Progenitor cell of endocrine pancreas (in vitro differentiated cells): Measurements from ENCODE around the gene AXIN1. TPM values are rescaled to one million over a fixed set of nuclear protein-coding genes. Genes with fewer than 3 reads are reported as not detected.
"Not testable (repeated sequence)": the region's sequence is repeated elsewhere in the genome, so short reads cannot be mapped to it uniquely, and the experiment has no call there.

Experiments used
- DNase-seq: peaks from one replicate; pipeline ENCODE4 v3.0.0; 2021; ENCODE audit warnings: low spot score; ENCODE audit not compliant: unreplicated experiment
- H3K27ac Mint-ChIP-seq: 2 replicates; pipeline ENCODE4 v1.8.0; 2021; ENCODE audit warnings: mild to moderate bottlenecking, moderate library complexity, mixed read lengths
- H3K27me3 Mint-ChIP-seq: 2 replicates; pipeline ENCODE4 v1.8.0; 2021; ENCODE audit warnings: mixed read lengths
- H3K36me3 Mint-ChIP-seq: 2 replicates; pipeline ENCODE4 v1.8.0; 2022; ENCODE audit warnings: mixed read lengths; ENCODE audit not compliant: insufficient read depth
- H3K4me1 Mint-ChIP-seq: 2 replicates; pipeline ENCODE4 v1.8.0; 2021; ENCODE audit warnings: low read depth, mixed read lengths
- H3K4me3 Mint-ChIP-seq: 2 replicates; pipeline ENCODE4 v1.8.0; 2021; ENCODE audit warnings: low read depth, mild to moderate bottlenecking, moderate library complexity, mixed read lengths
- H3K9me3 Mint-ChIP-seq: 2 replicates; pipeline ENCODE4 v1.8.0; 2021; ENCODE audit warnings: low read depth, mixed read lengths
- total RNA-seq: library from RNA; stranded (reverse); gene quantifications from 2 replicates; pipeline ENCODE4 v1.2.1, GENCODE V29; 2021
- TF ChIP-seq, protein P1 (sequence below): fragments of 200-600 bp; sonication (generic); IDR thresholded peaks from one replicate; pipeline ENCODE4 v1.5.0; 2021; ENCODE audit warnings: antibody characterized with exemption, mild to moderate bottlenecking; ENCODE audit not compliant: unreplicated experiment

Gene AXIN1
- total RNA-seq, 1 donor from 2014 or later, result 34.4 TPM

DNA sequence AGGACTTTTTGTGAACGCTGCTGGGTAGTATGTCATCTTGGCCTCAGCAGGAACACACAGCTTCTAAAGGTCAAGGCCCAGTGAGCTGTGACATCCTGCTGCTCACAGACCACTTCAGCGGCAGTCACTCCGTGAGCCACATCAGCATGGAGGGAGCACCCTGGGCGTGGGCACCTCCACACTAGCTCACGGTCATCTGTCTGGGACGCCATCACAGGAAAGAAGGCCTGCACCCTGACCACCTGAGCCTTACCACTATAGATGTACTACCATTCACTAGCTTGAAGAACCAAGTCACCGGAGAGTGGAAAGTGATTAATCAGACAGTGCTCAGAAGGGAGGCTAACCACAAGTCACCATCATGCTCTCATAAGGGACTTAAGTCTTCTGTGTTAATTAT is 3.3 kb downstream of the AXIN1 start:
- no peak overlapping the region for H3K27ac Mint-ChIP-seq
- no peaks in the 10 kb centered on the region for H3K4me1 Mint-ChIP-seq
- H3K4me3 Mint-ChIP-seq, result peak overlapping the region; percentile 19

DNA sequence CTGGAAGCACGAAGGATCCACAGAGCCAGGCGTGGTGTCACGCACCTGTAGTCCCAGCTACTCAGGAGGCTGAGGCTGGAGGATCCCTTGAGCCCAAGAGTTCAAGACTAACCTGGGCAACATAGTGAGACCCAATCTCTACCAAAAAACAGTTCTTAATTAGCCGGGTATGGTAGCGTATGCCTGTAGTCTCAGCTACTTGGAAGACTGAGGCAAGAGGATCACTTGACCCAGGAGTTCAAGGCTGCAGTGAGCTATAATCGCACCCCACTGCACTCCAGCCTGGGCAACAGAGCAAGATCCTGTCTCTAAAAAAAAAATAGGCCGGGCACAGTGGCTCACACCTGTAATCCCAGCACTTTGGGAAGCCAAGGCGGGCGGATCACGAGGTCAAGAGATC is 4.0 kb downstream of the AXIN1 start:
- peaks cover 20% of the 10 kb centered on the region for H3K36me3 Mint-ChIP-seq
- not testable (repeated sequence) for H3K9me3 Mint-ChIP-seq, H3K27ac Mint-ChIP-seq, H3K27me3 Mint-ChIP-seq, H3K4me3 Mint-ChIP-seq, H3K4me1 Mint-ChIP-seq, DNase-seq

More for the DNA sequence above, 3.3 kb downstream of the AXIN1 start:
- no peaks in the 10 kb centered on the region for H3K9me3 Mint-ChIP-seq
- TF ChIP-seq, protein P1, sequence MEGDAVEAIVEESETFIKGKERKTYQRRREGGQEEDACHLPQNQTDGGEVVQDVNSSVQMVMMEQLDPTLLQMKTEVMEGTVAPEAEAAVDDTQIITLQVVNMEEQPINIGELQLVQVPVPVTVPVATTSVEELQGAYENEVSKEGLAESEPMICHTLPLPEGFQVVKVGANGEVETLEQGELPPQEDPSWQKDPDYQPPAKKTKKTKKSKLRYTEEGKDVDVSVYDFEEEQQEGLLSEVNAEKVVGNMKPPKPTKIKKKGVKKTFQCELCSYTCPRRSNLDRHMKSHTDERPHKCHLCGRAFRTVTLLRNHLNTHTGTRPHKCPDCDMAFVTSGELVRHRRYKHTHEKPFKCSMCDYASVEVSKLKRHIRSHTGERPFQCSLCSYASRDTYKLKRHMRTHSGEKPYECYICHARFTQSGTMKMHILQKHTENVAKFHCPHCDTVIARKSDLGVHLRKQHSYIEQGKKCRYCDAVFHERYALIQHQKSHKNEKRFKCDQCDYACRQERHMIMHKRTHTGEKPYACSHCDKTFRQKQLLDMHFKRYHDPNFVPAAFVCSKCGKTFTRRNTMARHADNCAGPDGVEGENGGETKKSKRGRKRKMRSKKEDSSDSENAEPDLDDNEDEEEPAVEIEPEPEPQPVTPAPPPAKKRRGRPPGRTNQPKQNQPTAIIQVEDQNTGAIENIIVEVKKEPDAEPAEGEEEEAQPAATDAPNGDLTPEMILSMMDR, result no peak
- no peak for DNase-seq
- H3K27me3 Mint-ChIP-seq, result no peaks in the 10 kb centered on the region
- peaks cover 20% of the 10 kb centered on the region for H3K36me3 Mint-ChIP-seq

DNA sequence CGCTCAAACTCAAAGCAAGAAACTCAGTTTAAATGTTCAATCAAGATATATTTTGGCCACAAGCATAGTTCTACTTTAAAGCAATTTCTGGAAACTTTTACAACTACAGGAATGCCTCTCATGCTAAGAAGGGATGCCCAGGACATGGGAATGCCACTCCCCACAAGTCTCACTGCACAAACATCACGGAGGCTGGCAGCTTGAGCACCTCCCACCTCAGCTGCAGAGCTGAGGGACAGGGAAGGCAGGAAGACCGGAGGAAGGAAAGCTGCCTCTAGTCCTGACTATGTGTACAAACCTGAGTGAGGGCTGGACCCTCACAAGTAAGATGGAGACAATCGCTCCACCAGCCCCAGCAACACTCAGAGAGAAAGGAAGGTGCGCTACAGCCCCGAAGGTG is 5.3 kb downstream of the AXIN1 start:
- Mint-ChIP-seq H3K4me1 (no peaks in the 10 kb centered on the region), H3K36me3 (peaks cover 26% of the 10 kb centered on the region), H3K27ac (no peak overlapping the region), H3K27me3 (no peaks in the 10 kb centered on the region), H3K9me3 (no peaks in the 10 kb centered on the region), H3K4me3 (no peak overlapping the region)
- DNase-seq, result no peak
- TF ChIP-seq, protein P1, result no peak

DNA sequence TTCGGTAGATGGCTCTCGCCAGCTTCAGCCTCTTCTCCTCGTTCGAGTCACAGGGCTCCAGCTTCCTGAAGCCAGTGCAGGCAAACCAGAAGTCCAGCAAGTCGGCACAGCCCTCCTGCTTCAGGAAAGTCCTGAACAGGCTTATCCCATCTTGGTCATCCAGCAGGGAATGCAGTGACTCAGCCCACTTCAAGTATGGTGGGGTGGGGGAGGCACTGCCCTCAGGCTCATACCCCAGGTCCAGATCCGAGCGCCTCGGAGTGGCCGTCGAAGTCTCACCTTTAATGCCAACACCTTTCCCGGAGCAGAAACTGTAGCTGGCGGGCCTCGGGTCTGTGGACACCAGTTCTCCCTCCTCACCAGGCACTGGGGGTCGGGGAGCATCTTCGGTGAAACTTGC is 5.9 kb downstream of the AXIN1 start:
- Mint-ChIP-seq H3K27me3 (no peaks in the 10 kb centered on the region), H3K4me1 (no peaks in the 10 kb centered on the region), H3K4me3 (no peak overlapping the region), H3K36me3 (peaks cover 31% of the 10 kb centered on the region), H3K9me3 (peaks cover 3% of the 10 kb centered on the region), H3K27ac (no peak overlapping the region)
- no peak for DNase-seq
- TF ChIP-seq, protein P1, result no peak

DNA sequence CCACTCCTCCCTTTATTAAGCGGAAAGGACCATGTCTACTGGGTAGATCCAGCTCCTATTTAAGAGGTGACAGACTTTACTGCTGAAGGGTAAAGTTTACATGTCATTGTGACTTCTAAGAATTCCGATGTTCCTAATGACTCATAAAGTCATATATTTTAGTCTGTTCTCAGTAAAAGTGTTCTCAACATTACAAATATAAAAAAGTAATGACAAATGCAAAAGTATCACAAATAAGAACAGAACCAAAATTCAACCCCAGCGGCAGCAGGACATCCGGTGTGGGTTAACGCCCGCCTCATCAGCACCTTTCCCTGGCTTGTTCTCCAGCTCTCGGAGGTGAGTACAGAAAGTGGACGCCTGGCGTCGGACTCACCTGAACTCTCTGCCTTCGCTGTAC is 6.8 kb downstream of the AXIN1 start:
- no peak for DNase-seq
- Mint-ChIP-seq H3K36me3 (peaks cover 31% of the 10 kb centered on the region), H3K4me3 (no peak overlapping the region), H3K27me3 (no peaks in the 10 kb centered on the region), H3K4me1 (no peaks in the 10 kb centered on the region), H3K9me3 (peaks cover 3% of the 10 kb centered on the region), H3K27ac (no peak overlapping the region)
- TF ChIP-seq, protein P1, result no peak

DNA sequence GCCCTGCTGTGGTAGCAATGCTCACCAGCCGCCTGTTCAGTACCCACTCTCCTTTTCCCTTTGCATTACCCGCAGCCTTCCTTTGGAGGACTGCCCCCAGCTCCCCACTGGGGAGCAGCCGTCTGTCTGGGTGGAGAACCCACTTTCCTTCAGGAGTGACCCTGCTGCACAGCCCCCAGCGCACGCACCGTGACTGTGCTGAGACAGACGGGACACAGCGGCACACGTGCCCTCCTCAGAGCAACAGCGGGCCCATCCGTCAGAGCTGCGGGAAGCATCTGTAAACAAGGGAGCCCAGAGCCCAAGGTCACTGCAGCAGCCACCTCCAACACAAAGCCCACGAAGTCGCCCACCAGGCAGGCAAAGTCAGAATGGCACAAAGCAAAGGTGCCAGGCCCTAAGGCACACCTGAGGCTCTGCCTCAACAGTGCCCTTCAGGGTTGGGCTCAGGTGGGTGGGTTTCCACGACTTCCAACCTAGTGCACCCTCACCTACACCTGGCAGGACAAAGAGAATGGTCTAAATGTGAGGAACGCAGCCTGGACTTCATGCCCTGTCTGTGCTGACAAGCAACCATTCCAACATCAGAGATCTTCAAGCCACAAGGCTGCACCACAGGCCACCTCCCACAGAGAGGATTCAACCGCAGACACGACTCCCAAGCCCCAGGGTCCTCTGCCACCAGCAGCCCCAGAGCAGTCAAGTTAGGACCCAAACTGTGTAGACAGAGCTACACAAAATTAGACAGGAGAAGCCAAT is 9.9 kb downstream of the AXIN1 start:
- H3K4me3 Mint-ChIP-seq, result no peak overlapping the region
- peaks cover 3% of the 10 kb centered on the region for H3K9me3 Mint-ChIP-seq
- H3K4me1 Mint-ChIP-seq, result peaks cover 2% of the 10 kb centered on the region
- no peak for DNase-seq
- peaks cover 32% of the 10 kb centered on the region for H3K36me3 Mint-ChIP-seq
- no peaks in the 10 kb centered on the region for H3K27me3 Mint-ChIP-seq
- TF ChIP-seq, protein P1, result no peak
- peak overlapping the region; percentile 14 for H3K27ac Mint-ChIP-seq

DNA sequence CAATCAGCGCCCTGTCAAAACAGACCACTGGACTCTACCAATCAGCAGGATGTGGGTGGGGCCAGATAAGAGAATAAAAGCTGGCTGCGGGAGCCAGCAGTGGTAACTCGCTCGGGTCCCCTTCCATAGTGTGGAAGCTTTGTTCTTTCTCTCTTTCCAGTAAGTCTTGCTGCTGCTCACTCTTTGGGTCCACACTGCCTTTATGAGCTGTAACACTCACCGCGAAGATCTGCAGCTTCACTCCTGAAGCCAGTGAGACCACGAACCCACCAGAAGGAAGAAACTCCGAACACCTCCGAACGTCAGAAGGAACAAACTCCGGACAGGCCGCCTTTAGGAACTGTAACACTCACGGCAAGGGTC is 10.6 kb downstream of the AXIN1 start:
- peaks cover 30% of the 10 kb centered on the region for H3K36me3 Mint-ChIP-seq
- not testable (repeated sequence) for H3K9me3 Mint-ChIP-seq, H3K27ac Mint-ChIP-seq, H3K27me3 Mint-ChIP-seq, H3K4me3 Mint-ChIP-seq, DNase-seq, H3K4me1 Mint-ChIP-seq

DNA sequence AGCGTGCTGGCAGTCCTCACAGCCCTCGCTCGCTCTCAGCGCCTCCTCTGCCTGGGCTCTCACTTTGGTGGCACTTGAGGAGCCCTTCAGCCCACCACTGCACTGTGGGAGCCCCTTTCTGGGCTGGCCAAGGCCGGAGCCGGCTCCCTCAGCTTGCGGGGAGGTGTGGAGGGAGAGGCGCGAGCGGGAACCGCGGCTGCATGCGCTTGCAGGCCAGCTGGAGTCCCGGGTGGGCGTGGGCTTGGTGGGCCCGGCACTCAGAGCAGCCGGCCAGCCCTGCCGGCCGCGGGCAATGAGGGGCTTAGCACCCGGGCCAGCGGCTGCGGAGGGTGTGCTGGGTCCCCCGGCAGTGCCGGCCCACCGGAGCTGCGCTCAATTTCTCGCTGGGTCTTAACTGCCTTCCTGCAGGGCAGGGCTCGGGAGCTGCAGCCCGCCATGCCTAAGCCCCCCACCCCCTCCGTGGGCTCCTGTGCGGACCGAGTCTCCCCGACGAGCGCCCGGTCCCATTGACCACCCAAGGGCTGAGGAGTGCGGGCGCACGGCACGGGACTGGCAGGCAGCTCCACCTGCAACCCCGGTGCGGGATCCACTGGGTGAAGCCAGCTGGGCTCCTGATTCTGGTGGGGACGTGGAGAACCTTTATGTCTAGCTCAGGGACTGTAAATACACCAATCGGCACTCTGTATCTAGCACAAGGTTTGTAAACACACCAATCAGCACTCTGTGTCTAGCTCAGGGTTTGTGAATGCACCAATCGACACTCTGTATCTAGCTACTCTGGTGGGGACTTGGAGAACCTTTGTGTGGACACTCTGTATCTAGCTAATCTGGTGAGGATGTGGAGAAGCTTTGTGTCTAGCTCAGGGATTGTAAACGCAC is 11.2 kb downstream of the AXIN1 start:
- not testable (repeated sequence) for H3K4me3 Mint-ChIP-seq, DNase-seq, H3K4me1 Mint-ChIP-seq, H3K27ac Mint-ChIP-seq, H3K9me3 Mint-ChIP-seq, H3K27me3 Mint-ChIP-seq
- peaks cover 29% of the 10 kb centered on the region for H3K36me3 Mint-ChIP-seq
